Lung (tissue), 12 donors: ENCODE results near the gene CAPN2. TPM values are rescaled to one million over a fixed set of nuclear protein-coding genes. Genes with fewer than 3 reads are reported as not detected.
A peak's percentile ranks its signal among the peaks of the same experiment; 100 is the strongest.

ENCODE experiments used
- ATAC-seq: fragments of 200-7000 bp; cut with Tn5 transposase; one replicate; pipeline ENCODE4 v1.9.1; 2020; ENCODE audit warnings: moderate number of reproducible peaks; ENCODE audit not compliant: insufficient read depth, low FRiP score
- DNase-seq, 3 donors: peaks; one replicate each; pipeline ENCODE4 v3.0.0-alpha.2; 2013 to 2017
- H3K27ac ChIP-seq, 2 donors: one replicate each; pipeline ENCODE4 v1.5.1; 2013; ENCODE audit warnings: mild to moderate bottlenecking in 2 of 2, moderate library complexity in 2 of 2, control low read depth in 1 of 2, inconsistent platforms in 1 of 2, low read depth in 1 of 2, low read length in 1 of 2
- H3K27me3 ChIP-seq, 3 donors: one replicate each; pipeline ENCODE4 v1.5.1; 2013; ENCODE audit warnings: low read length in 2 of 3; ENCODE audit not compliant: control insufficient read depth in 3 of 3, insufficient read depth in 3 of 3
- H3K36me3 ChIP-seq, 4 donors: one replicate each; pipeline ENCODE4 v1.5.1; 2013; ENCODE audit warnings: low read length in 4 of 4, mild to moderate bottlenecking in 1 of 4, moderate library complexity in 1 of 4; ENCODE audit not compliant: control insufficient read depth in 4 of 4, insufficient read depth in 4 of 4
- H3K4me1 ChIP-seq, 5 donors: one replicate each; pipeline ENCODE4 v1.5.1; 2013; ENCODE audit warnings: low read length in 5 of 5, mild to moderate bottlenecking in 2 of 5, moderate library complexity in 1 of 5; ENCODE audit not compliant: control insufficient read depth in 5 of 5, insufficient read depth in 5 of 5
- H3K4me3 ChIP-seq: one replicate; pipeline ENCODE4 v1.5.1; 2013; ENCODE audit warnings: mild to moderate bottlenecking, control low read depth, moderate library complexity
- H3K9ac ChIP-seq, 2 donors: one replicate each; pipeline ENCODE4 v1.5.1; 2013; ENCODE audit warnings: low read length in 2 of 2, control low read depth in 1 of 2; ENCODE audit not compliant: insufficient read depth in 1 of 2
- H3K9me3 ChIP-seq, 4 donors: one replicate each; pipeline ENCODE4 v1.5.1; 2013; ENCODE audit warnings: low read length in 3 of 4, mild to moderate bottlenecking in 1 of 4, moderate library complexity in 1 of 4; ENCODE audit not compliant: control insufficient read depth in 4 of 4, insufficient read depth in 3 of 4
- CTCF ChIP-seq: IDR thresholded peaks from 2 replicates; pipeline ENCODE4 v1.5.1; 2012; ENCODE audit warnings: mild to moderate bottlenecking; ENCODE audit errors: control extremely low read depth, extremely low read depth
- WGBS, 2 donors: extraction: QIAGEN DNeasy Blood & Tissue Kit; methylation state at CpG; one replicate each; pipeline ENCODE4 v1.1.7; 2013; 5-methylcytosine and 5-hydroxymethylcytosine counted together
- polyA plus RNA-seq, 2 donors: library from polyadenylated mRNA; stranded (reverse); fragments of 200-250 nt; gene quantifications; one replicate each; pipeline ENCODE4 v1.2.1, GENCODE V29; 2013
- total RNA-seq, 2 donors: library from RNA; depleted of rRNA in 1 of 2; stranded (reverse); fragments of >200 nt in 1 of 2; gene quantifications; one replicate each; pipeline ENCODE4 v1.2.1, GENCODE V29; 2014 to 2021
- donor health status: control.
- donor health status: control.
- donor health status: Bipolar disorder and iron deficiency.
- donor health status: healthy.
- donor health status: DM: yes; HTN: yes; CAD: no.

The CAPN2 gene
- total and polyA plus RNA-seq, 4 donors = 144 to 353 (median 168) TPM

GRCh38 chr1:223759273-223759672, 46.9 kb downstream of the CAPN2 start:
- H3K36me3 ChIP-seq = peaks cover 30 to 72% (median 36%) of the 10 kb centered on the region in 4 donors
- peaks cover 0 to 13% (median 6%) of the 10 kb centered on the region in 5 donors for H3K4me1 ChIP-seq
- WGBS, 2 donors = 86 to 89% methylated on average over 13 of the region's 13 CpGs
- no peak for TF ChIP-seq CTCF
- no peaks in the 10 kb centered on the region for H3K9me3 ChIP-seq
- no peaks in the 10 kb centered on the region for H3K27me3 ChIP-seq
- no peak overlapping the region for H3K9ac ChIP-seq
- no peak overlapping the region for H3K27ac ChIP-seq
- no peak overlapping the region for H3K4me3 ChIP-seq
- DNase-seq = no peak
- no peak for ATAC-seq

GRCh38 chr1:223760833-223761232, 48.5 kb downstream of the CAPN2 start:
- peak overlapping the region in 1 of 2 donors; percentile 26 for H3K27ac ChIP-seq
- no peaks in the 10 kb centered on the region for H3K27me3 ChIP-seq
- WGBS, 2 donors = 74 to 85% methylated on average over 6 of the region's 6 CpGs
- H3K36me3 ChIP-seq = peaks cover 27 to 69% (median 33%) of the 10 kb centered on the region in 4 donors
- H3K4me3 ChIP-seq = no peak overlapping the region
- ATAC-seq = no peak
- TF ChIP-seq CTCF = no peak
- H3K4me1 ChIP-seq = peaks cover 0 to 13% (median 6%) of the 10 kb centered on the region in 5 donors
- H3K9me3 ChIP-seq = no peaks in the 10 kb centered on the region
- no peak overlapping the region for H3K9ac ChIP-seq
- no peak for DNase-seq

- Histone ChIP-seq H3K4me3 (no peak overlapping the region), H3K9ac (no peak overlapping the region), H3K27ac (no peak overlapping the region), H3K4me1 (peaks cover 0 to 13% (median 6%) of the 10 kb centered on the region in 5 donors), H3K9me3 (no peaks in the 10 kb centered on the region), H3K27me3 (no peaks in the 10 kb centered on the region), H3K36me3 (peaks cover 27 to 67% (median 33%) of the 10 kb centered on the region in 4 donors)
- no peak for TF ChIP-seq CTCF
- DNase-seq (peak in 2 of 3 donors; percentile 36 to 51), ATAC-seq (peak; percentile 8)
- WGBS, 2 donors = 43 to 50% methylated on average over 7 of the region's 7 CpGs
These were observed 49.1 kb downstream of the CAPN2 start for GRCh38 chr1:223761411-223761810.

- DNase-seq = no peak
- Histone ChIP-seq H3K27me3 (no peaks in the 10 kb centered on the region), H3K4me3 (no peak overlapping the region), H3K36me3 (peaks cover 23 to 55% (median 28%) of the 10 kb centered on the region in 4 donors), H3K9me3 (no peaks in the 10 kb centered on the region), H3K4me1 (peaks cover 0 to 13% (median 6%) of the 10 kb centered on the region in 5 donors), H3K27ac (no peak overlapping the region), H3K9ac (no peak overlapping the region)
- no peak for TF ChIP-seq CTCF
- 93 to 96% methylated on average over 5 of the region's 5 CpGs for WGBS, 2 donors
- ATAC-seq = no peak
These were observed 50.9 kb downstream of the CAPN2 start for GRCh38 chr1:223763251-223763650.
